HG03175 (cell line): Measurements from ENCODE around the gene ADARB1.

ENCODE experiments used
- ATAC-seq: cut with Tn5 transposase; IDR thresholded peaks from one replicate; pipeline ENCODE4 v1.9.1; 2021; ENCODE audit warnings: mild to moderate bottlenecking, moderate library complexity; ENCODE audit not compliant: unreplicated experiment

ADARB1 gene

GRCh38 chr21:45111703-45112102 is 37.3 kb downstream of the ADARB1 start:
- ATAC-seq, result no peak

GRCh38 chr21:45112371-45112770 is 38.0 kb downstream of the ADARB1 start:
- no peak for ATAC-seq

- ATAC-seq, result no peak
Observed at GRCh38 chr21:45113543-45113942, 39.2 kb downstream of the ADARB1 start.

GRCh38 chr21:45114072-45114471 is 39.7 kb downstream of the ADARB1 start:
- no peak for ATAC-seq

- no peak for ATAC-seq
Observed at GRCh38 chr21:45114475-45114874, 40.1 kb downstream of the ADARB1 start.

- ATAC-seq, result no peak
Observed at GRCh38 chr21:45115141-45115540, 40.8 kb downstream of the ADARB1 start.

- ATAC-seq, result no peak
Observed at GRCh38 chr21:45116066-45116465, 41.7 kb downstream of the ADARB1 start.

- no peak for ATAC-seq
Observed at GRCh38 chr21:45117314-45117713, 42.9 kb downstream of the ADARB1 start.

GRCh38 chr21:45118099-45118498 is 43.7 kb downstream of the ADARB1 start:
- no peak for ATAC-seq

GRCh38 chr21:45119812-45120211 is 45.4 kb downstream of the ADARB1 start:
- no peak for ATAC-seq

- no peak for ATAC-seq
Observed at GRCh38 chr21:45120975-45121374, 46.6 kb downstream of the ADARB1 start.

GRCh38 chr21:45122030-45122429 is 47.6 kb downstream of the ADARB1 start:
- ATAC-seq, result no peak

- no peak for ATAC-seq
Observed at GRCh38 chr21:45122432-45123132, 48.2 kb downstream of the ADARB1 start.

- ATAC-seq, result no peak
Observed at GRCh38 chr21:45123440-45123839, 49.1 kb downstream of the ADARB1 start.

GRCh38 chr21:45124596-45124995 is 50.2 kb downstream of the ADARB1 start:
- no peak for ATAC-seq

GRCh38 chr21:45125357-45125756 is 51.0 kb downstream of the ADARB1 start:
- no peak for ATAC-seq

- ATAC-seq, result no peak
Observed at GRCh38 chr21:45126204-45126626, 51.8 kb downstream of the ADARB1 start.

- no peak for ATAC-seq
Observed at GRCh38 chr21:45126983-45127382, 52.6 kb downstream of the ADARB1 start.

- no peak for ATAC-seq
Observed at GRCh38 chr21:45127937-45128336, 53.6 kb downstream of the ADARB1 start.

GRCh38 chr21:45128613-45129188 is 54.3 kb downstream of the ADARB1 start:
- no peak for ATAC-seq

GRCh38 chr21:45129189-45129923 is 55.0 kb downstream of the ADARB1 start:
- ATAC-seq, result no peak

GRCh38 chr21:45130324-45130774 is 56.0 kb downstream of the ADARB1 start:
- ATAC-seq, result no peak
